Measurements from ENCODE around the gene SLC12A7. TPM values are rescaled to one million over a fixed set of nuclear protein-coding genes. Genes with fewer than 3 reads are reported as not detected.

The SLC12A7 gene
- total RNA-seq, 1 experiment from 2014 or later = 28.1 TPM

DNA sequence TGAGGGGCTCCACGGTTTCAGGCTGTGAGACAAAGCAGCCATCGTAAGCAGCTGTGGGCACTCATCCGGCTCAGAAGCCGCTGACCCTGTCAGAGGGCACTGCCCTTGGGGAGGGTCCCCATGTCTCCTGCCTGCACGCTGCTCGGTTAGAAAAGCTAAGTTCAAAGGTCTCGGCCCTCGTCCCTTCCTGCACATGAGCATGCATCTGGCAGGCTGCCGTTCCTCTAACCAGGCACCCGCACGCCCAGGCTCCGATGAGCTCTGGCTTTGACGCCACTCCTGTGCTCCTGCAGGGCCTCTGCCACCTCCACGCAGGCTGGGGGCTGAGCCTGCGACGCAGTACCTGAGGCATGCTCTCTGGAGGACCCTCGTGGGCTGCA, 52.0 kb downstream of the SLC12A7 start:
- no peaks in the 10 kb centered on the region for H3K4me1 Mint-ChIP-seq
- no peaks in the 10 kb centered on the region for H3K27me3 Mint-ChIP-seq (ENCODE audit: low read depth)
- DNase-seq (ENCODE audit: low spot score) = no peak
- H3K4me3 Mint-ChIP-seq = no peak overlapping the region
- POLR2A ChIA-PET = interaction anchor here (0.6 kb wide), 1 partner anchor 23 kb away, joined by 5 read pairs; no protein-coding TSS in a partner anchor
- H3K9me3 Mint-ChIP-seq = no peaks in the 10 kb centered on the region
- no peak for ATAC-seq
- H3K36me3 Mint-ChIP-seq = peaks cover 9% of the 10 kb centered on the region
- CTCF ChIA-PET = interaction anchor here (1.3 to 1.4 kb wide), 2 partner anchors 108 to 115 kb away, joined by 3 to 4 read pairs; no protein-coding TSS in a partner anchor
- H3K27ac Mint-ChIP-seq = no peak overlapping the region
- TF ChIP-seq, protein P1, sequence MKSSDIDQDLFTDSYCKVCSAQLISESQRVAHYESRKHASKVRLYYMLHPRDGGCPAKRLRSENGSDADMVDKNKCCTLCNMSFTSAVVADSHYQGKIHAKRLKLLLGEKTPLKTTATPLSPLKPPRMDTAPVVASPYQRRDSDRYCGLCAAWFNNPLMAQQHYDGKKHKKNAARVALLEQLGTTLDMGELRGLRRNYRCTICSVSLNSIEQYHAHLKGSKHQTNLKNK (CRISPR knock-in tag; IDR thresholded peaks at IDR 0.05) = no peak
- TF ChIP-seq ELF4 (CRISPR knock-in tag; IDR thresholded peaks at IDR 0.05; ENCODE audit: low read depth) (no peak), HMGA2 (CRISPR knock-in tag; IDR thresholded peaks at IDR 0.05) (no peak), FOXP4 (CRISPR knock-in tag; IDR thresholded peaks at IDR 0.05) (no peak), GTF2I (CRISPR knock-in tag; conservative IDR thresholded peaks at IDR 0.05) (no peak), USF2 (CRISPR knock-in tag; IDR thresholded peaks at IDR 0.05) (no peak)

DNA sequence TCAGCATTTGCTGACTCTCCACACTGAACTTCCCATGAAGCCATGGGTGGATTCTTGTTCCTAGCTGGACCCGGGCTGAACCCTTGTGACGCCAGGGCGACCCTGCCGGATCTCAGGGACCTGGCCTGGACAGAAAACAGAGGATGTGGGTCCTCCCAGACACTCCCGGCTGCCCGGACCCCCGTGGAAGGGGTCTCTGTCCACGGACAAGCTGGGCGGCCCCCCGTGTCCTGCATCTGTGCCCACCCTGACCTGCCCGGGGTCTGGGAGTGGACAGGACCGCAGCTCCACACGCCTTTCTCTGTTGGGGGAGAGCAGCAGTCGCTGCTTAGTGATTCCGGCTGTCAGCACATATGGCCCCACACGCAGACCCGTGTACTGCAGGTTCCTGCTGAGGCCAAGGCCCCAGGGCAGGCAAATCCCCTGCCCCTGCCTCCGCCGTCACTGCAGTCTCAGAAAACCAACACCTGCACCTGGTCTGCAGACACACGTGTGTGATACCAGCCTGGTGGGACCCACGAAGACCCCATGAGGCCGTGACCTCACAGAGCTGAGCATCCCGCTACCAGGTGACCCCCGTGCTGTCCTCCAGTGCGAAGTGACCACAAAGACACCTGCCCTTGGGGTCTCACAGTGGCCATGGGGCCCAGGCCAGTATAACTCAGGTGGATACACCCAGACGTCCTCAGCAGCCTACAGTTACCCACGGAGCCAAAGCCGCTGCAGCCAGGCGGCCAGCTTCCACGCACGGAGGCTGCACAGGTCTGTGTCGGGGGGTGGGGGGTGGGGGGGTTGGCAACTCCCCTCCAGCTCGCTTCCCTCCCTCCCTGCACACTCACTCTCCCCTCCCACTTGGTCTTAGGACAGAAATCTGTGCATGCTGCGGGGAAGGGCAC, 52.6 kb downstream of the SLC12A7 start:
- DNase-seq (ENCODE audit: low spot score) = no peak
- ATAC-seq = no peak
- H3K9me3 Mint-ChIP-seq = no peaks in the 10 kb centered on the region
- H3K4me1 Mint-ChIP-seq = no peaks in the 10 kb centered on the region
- peaks cover 11% of the 10 kb centered on the region for H3K36me3 Mint-ChIP-seq
- CTCF ChIA-PET = interaction anchor here (1.3 to 1.4 kb wide), 2 partner anchors 108 to 115 kb away, joined by 3 to 4 read pairs; no protein-coding TSS in a partner anchor
- H3K27ac Mint-ChIP-seq = no peak overlapping the region
- POLR2A ChIA-PET = interaction anchor here (0.6 kb wide), 1 partner anchor 22 kb away, joined by 5 read pairs; no protein-coding TSS in a partner anchor
- H3K27me3 Mint-ChIP-seq (ENCODE audit: low read depth) = no peaks in the 10 kb centered on the region
- TF ChIP-seq TEAD4 (CRISPR knock-in tag; IDR thresholded peaks at IDR 0.05) = no peak
- no peak for TF ChIP-seq FOXJ3 (CRISPR knock-in tag; IDR thresholded peaks at IDR 0.05; ENCODE audit: borderline replicate concordance)
- TF ChIP-seq SOX15 (CRISPR knock-in tag; IDR thresholded peaks at IDR 0.05) = no peak
- TF ChIP-seq ETV6 (CRISPR knock-in tag; IDR thresholded peaks at IDR 0.05) = no peak
- TF ChIP-seq PRRX2 (CRISPR knock-in tag; IDR thresholded peaks at IDR 0.05) = no peak
- TF ChIP-seq GTF2I (CRISPR knock-in tag; conservative IDR thresholded peaks at IDR 0.05) = no peak
- TF ChIP-seq ZNF219 (CRISPR knock-in tag; IDR thresholded peaks at IDR 0.05; ENCODE audit: borderline replicate concordance) = no peak
- TF ChIP-seq PRDM15 (CRISPR knock-in tag; IDR thresholded peaks at IDR 0.05) = no peak
- no peak for TF ChIP-seq ESRRA (CRISPR knock-in tag; IDR thresholded peaks at IDR 0.05; ENCODE audit: borderline replicate concordance)
- TF ChIP-seq ZNF121 (CRISPR knock-in tag; IDR thresholded peaks at IDR 0.05) = no peak
- TF ChIP-seq, protein P2, sequence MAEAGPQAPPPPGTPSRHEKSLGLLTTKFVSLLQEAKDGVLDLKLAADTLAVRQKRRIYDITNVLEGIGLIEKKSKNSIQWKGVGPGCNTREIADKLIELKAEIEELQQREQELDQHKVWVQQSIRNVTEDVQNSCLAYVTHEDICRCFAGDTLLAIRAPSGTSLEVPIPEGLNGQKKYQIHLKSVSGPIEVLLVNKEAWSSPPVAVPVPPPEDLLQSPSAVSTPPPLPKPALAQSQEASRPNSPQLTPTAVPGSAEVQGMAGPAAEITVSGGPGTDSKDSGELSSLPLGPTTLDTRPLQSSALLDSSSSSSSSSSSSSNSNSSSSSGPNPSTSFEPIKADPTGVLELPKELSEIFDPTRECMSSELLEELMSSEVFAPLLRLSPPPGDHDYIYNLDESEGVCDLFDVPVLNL (CRISPR knock-in tag; IDR thresholded peaks at IDR 0.05; ENCODE audit: borderline replicate concordance, low read depth) = no peak
- TF ChIP-seq NFE2L1 (CRISPR knock-in tag; IDR thresholded peaks at IDR 0.05) = no peak
- TF ChIP-seq IRF2 (CRISPR knock-in tag; IDR thresholded peaks at IDR 0.05; ENCODE audit: borderline replicate concordance, low read depth) = no peak
- H3K4me3 Mint-ChIP-seq = no peak overlapping the region
